Epithelial cell of proximal tubule (primary cell): ENCODE results near the gene DAAM2. TPM values are rescaled to one million over a fixed set of nuclear protein-coding genes. Genes with fewer than 3 reads are reported as not detected.

Source experiments
- DNase-seq: peaks from one replicate; pipeline ENCODE4 v3.0.0-alpha.2; 2011; ENCODE audit warnings: low read depth
- H3K4me3 ChIP-seq: 2 replicates; pipeline ENCODE4 v1.5.1; 2011; ENCODE audit warnings: low read depth, mild to moderate bottlenecking, low read length
- total RNA-seq: library from RNA; depleted of rRNA; stranded (reverse); fragments of >200 nt; gene quantifications from 2 replicates; pipeline ENCODE4 v1.2.3, GENCODE V29; 2015
- TF ChIP-seq, protein P1 (sequence below): conservative IDR thresholded peaks from 2 replicates; pipeline ENCODE4 v1.5.1; 2012; ENCODE audit warnings: low read depth, mild to moderate bottlenecking, low read length

The DAAM2 gene
- total RNA-seq, 1 donor from 2014 or later = 0.35 TPM

DNA sequence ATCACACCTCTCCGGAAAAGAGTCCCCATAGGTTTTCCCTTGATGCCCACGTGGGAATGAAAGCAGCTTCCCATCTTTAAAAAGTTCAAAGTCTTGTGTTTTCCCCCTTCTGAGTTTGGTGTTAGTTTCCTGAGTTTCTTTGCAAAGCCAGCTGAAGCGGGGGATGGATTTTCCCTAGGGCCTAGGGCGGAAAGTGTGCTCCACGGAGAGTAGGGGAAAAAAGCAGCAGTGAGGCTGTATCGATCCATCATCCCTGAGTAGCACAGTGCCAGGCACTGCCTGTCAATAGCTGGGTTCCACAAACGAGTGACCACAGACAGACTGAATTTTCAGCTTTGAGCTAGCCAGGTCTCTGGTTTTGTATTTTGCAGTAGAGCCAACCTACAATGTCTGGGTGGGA, 1.3 kb downstream of the DAAM2 start:
- H3K4me3 ChIP-seq = no peak overlapping the region
- TF ChIP-seq, protein P1, sequence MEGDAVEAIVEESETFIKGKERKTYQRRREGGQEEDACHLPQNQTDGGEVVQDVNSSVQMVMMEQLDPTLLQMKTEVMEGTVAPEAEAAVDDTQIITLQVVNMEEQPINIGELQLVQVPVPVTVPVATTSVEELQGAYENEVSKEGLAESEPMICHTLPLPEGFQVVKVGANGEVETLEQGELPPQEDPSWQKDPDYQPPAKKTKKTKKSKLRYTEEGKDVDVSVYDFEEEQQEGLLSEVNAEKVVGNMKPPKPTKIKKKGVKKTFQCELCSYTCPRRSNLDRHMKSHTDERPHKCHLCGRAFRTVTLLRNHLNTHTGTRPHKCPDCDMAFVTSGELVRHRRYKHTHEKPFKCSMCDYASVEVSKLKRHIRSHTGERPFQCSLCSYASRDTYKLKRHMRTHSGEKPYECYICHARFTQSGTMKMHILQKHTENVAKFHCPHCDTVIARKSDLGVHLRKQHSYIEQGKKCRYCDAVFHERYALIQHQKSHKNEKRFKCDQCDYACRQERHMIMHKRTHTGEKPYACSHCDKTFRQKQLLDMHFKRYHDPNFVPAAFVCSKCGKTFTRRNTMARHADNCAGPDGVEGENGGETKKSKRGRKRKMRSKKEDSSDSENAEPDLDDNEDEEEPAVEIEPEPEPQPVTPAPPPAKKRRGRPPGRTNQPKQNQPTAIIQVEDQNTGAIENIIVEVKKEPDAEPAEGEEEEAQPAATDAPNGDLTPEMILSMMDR = no peak
- DNase-seq = no peak

DNA sequence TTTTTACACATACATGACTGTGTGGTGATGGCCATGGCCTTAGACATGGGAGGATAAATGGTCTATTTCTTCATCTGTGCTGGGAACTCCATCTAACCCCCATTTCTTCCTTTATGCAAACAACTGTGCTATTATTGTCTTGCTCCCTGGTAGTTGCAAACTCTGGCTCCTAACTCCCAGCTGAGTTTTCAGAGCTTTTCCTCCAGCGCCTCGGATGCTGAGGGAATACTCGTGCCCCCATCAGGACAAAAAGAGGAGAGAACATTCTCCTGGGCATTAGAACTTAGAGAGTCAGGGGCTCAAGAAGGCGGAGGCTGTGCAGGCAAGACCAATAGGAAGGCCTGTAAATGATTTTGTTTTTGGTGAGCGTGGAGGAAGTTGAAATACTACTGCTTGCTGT, 2.1 kb downstream of the DAAM2 start:
- H3K4me3 ChIP-seq = no peak overlapping the region
- TF ChIP-seq, protein P1 = no peak
- no peak for DNase-seq

GRCh38 chr6:39797751-39798150, 5.6 kb downstream of the DAAM2 start:
- no peak for DNase-seq
- no peak overlapping the region for H3K4me3 ChIP-seq
- TF ChIP-seq, protein P1 = no peak

DNA sequence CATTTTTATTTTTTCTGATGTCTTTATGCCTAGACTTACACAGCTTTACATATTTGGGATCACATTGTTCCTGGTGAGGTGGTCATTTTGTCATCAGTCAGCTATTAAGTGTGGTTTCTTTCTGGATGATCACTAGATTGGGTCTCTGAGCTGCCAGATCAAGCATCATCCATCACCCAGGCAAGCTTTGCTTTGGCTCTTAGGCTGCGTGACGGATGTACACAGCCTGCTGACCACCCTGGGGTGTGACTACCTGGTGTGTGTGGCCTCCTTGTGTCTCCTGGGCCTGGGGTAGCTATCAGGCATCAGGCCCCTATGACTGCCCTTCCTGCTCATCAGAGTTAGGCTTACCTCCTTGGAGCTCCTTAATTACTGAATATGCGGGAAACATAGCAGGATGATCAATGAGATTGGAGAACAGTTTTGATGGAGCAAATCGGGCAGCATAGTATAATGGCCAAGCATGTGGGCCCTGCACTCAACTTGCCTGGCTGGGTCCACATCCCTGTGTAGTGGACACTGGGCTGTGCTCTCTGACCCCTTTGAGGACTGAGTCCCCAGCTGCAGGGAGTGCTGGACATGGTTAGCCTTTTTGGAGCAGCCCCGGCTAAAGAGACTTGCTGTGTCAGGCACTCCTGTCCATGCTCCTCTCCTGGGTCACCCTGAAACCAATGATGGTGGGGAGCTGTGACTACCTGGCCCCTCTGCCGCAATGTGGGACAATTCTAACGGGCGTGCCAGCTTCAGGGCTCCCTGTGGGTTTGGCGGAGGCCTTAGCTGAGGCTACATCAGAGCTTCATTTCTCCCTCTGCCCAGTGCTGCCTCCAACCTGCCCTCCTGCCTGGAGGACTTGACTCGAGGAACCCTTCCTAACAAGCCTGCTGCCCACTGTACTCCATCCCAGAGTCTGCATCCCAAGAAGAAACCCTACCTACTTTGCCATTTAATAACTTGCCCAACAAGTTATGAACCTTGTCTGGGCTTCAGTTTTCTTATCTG, 8.2 kb downstream of the DAAM2 start:
- no peak for DNase-seq
- no peak overlapping the region for H3K4me3 ChIP-seq
- TF ChIP-seq, protein P1 = no peak

- H3K4me3 ChIP-seq = no peak overlapping the region
- TF ChIP-seq, protein P1 = no peak
- no peak for DNase-seq
These were observed 9.5 kb downstream of the DAAM2 start for GRCh38 chr6:39801456-39802251.

GRCh38 chr6:39803872-39804271, 11.7 kb downstream of the DAAM2 start:
- TF ChIP-seq, protein P1 = no peak
- no peak overlapping the region for H3K4me3 ChIP-seq
- no peak for DNase-seq
